22Rv1 (cell line): ENCODE measurements around the gene INO80.

Experiments used
- ZFX ChIP-seq: fragments of 450-650 bp; IDR thresholded peaks from 2 replicates; pipeline ENCODE4 v1.6.1; 2017; ENCODE audit warnings: antibody characterized with exemption, borderline replicate concordance
- TF ChIP-seq, protein P1 (sequence below): fragments of 450-650 bp; IDR thresholded peaks from 2 replicates; pipeline ENCODE4 v1.5.1; 2017; ENCODE audit warnings: mild to moderate bottlenecking

DNA sequence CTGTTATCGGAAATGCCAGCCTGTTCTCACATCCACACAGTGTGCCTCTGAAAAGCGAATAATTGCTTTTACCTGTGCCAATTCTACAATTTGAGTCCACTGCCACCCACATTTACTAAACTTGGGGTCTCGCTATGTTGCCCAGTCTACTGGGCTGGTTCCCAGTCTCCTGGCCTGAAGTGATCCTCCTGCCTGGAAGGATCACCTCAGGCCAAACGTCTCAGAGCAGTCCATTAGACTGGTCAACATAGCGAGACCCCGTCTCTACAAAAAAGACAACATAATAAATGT lies 827 bp upstream of the INO80 start:
- TF ChIP-seq, protein P1, sequence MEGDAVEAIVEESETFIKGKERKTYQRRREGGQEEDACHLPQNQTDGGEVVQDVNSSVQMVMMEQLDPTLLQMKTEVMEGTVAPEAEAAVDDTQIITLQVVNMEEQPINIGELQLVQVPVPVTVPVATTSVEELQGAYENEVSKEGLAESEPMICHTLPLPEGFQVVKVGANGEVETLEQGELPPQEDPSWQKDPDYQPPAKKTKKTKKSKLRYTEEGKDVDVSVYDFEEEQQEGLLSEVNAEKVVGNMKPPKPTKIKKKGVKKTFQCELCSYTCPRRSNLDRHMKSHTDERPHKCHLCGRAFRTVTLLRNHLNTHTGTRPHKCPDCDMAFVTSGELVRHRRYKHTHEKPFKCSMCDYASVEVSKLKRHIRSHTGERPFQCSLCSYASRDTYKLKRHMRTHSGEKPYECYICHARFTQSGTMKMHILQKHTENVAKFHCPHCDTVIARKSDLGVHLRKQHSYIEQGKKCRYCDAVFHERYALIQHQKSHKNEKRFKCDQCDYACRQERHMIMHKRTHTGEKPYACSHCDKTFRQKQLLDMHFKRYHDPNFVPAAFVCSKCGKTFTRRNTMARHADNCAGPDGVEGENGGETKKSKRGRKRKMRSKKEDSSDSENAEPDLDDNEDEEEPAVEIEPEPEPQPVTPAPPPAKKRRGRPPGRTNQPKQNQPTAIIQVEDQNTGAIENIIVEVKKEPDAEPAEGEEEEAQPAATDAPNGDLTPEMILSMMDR, result no peak
- no peak for TF ChIP-seq ZFX
